Karpas-422 (cell line): ENCODE measurements around the gene C2CD5. TPM values are rescaled to one million over a fixed set of nuclear protein-coding genes. Genes with fewer than 3 reads are reported as not detected.

ENCODE experiments used
- DNase-seq: peaks from one replicate; pipeline ENCODE4 v3.0.0-alpha.2; 2015
- H2AFZ ChIP-seq: fragments of 200-600 bp; sonication (generic); 2 replicates; pipeline ENCODE4 v1.6.1; 2014; ENCODE audit warnings: antibody characterized with exemption, low read length, mixed read lengths
- H3K27ac ChIP-seq: fragments of 200-600 bp; sonication (generic); 2 replicates; pipeline ENCODE4 v1.5.1; 2014; ENCODE audit warnings: mild to moderate bottlenecking, low read length, moderate library complexity
- H3K27me3 ChIP-seq: fragments of 200-600 bp; sonication (generic); 2 replicates; pipeline ENCODE4 v1.6.1; 2014; ENCODE audit warnings: low read length, mixed read lengths
- H3K36me3 ChIP-seq: fragments of 200-600 bp; sonication (generic); 2 replicates; pipeline ENCODE4 v1.6.1; 2014; ENCODE audit warnings: low read length, mixed read lengths; ENCODE audit not compliant: insufficient read depth
- H3K4me1 ChIP-seq: fragments of 200-600 bp; sonication (generic); 2 replicates; pipeline ENCODE4 v1.6.1; 2014; ENCODE audit warnings: mild to moderate bottlenecking, low read length, mixed read lengths
- H3K4me2 ChIP-seq: fragments of 200-600 bp; sonication (generic); 2 replicates; pipeline ENCODE4 v1.6.1; 2014; ENCODE audit warnings: low read length, low read depth, mild to moderate bottlenecking; ENCODE audit not compliant: poor library complexity, severe bottlenecking
- H3K4me3 ChIP-seq: fragments of 200-600 bp; sonication (generic); 2 replicates; pipeline ENCODE4 v1.5.1; 2014; ENCODE audit warnings: mild to moderate bottlenecking, antibody characterized with exemption, low read length, mixed read lengths
- H3K79me2 ChIP-seq: fragments of 200-600 bp; sonication (generic); 2 replicates; pipeline ENCODE4 v1.6.1; 2014; ENCODE audit warnings: mild to moderate bottlenecking, low read length, mixed read lengths
- H3K9ac ChIP-seq: fragments of 200-600 bp; sonication (generic); 2 replicates; pipeline ENCODE4 v1.6.0; 2014; ENCODE audit warnings: low read length
- H3K9me2 ChIP-seq: fragments of 200-600 bp; sonication (generic), shearing (Covaris generic); replicated peaks from 2 replicates; pipeline ENCODE4 v1.6.0; 2014; ENCODE audit warnings: mild to moderate bottlenecking, low read length, moderate library complexity; ENCODE audit not compliant: insufficient read depth
- H3K9me3 ChIP-seq: fragments of 300-700, 200-600 bp; sonication (generic); 2 replicates; pipeline ENCODE4 v1.6.1; 2014; ENCODE audit warnings: low read length, mixed read lengths
- H4K20me1 ChIP-seq: fragments of 200-600 bp; sonication (generic); 2 replicates; pipeline ENCODE4 v1.6.1; 2014; ENCODE audit warnings: mild to moderate bottlenecking, antibody characterized with exemption, low read length, low read depth; ENCODE audit not compliant: insufficient read depth
- total RNA-seq: library from RNA; depleted of rRNA; stranded (reverse); fragments of >200 nt; shearing (Covaris generic); gene quantifications from 2 replicates; pipeline ENCODE4 v1.2.3, GENCODE V29; 2014; ENCODE audit warnings: low replicate concordance; rRNA removed

C2CD5 gene
- 26.6 and 71.8 TPM in 2 replicates for total RNA-seq

GRCh38 chr12:22544038-22544979, at the start of gene C2CD5:
Gene C2CD5, minus strand, starts transcription at chr12:22544542. Its CDS starts 392 bp downstream, at chr12:22544150.
- Histone ChIP-seq H3K4me2 (peak within 1 kb of the TSS; percentile 66), H3K4me3 (peak within 1 kb of the TSS; percentile 87), H3K4me1 (peaks cover 24% of the 10 kb centered on the region), H4K20me1 (no peaks in the 10 kb centered on the region), H3K9me2 (no peaks in the 10 kb centered on the region), H3K9me3 (no peaks in the 10 kb centered on the region), H3K36me3 (no peaks in the 10 kb centered on the region), H3K27me3 (no peaks in the 10 kb centered on the region), H3K27ac (peak within 1 kb of the TSS; percentile 74), H2AFZ (peak within 1 kb of the TSS; percentile 95), H3K79me2 (peaks cover 47% of the 10 kb centered on the region), H3K9ac (peak within 1 kb of the TSS; percentile 91)
- DNase-seq: peak; percentile 98

- Histone ChIP-seq H3K79me2 (no peaks in the 10 kb centered on the region), H2AFZ (no peak overlapping the region), H4K20me1 (no peaks in the 10 kb centered on the region), H3K36me3 (no peaks in the 10 kb centered on the region), H3K9me3 (no peaks in the 10 kb centered on the region), H3K4me2 (no peak overlapping the region), H3K4me3 (no peak overlapping the region), H3K9me2 (no peaks in the 10 kb centered on the region), H3K27ac (no peak overlapping the region), H3K4me1 (no peaks in the 10 kb centered on the region), H3K27me3 (no peaks in the 10 kb centered on the region), H3K9ac (no peak overlapping the region)
- DNase-seq: no peak
These were observed 49.5 kb upstream of the C2CD5 start for GRCh38 chr12:22593864-22594263.

- H3K9ac ChIP-seq: no peak overlapping the region
- H4K20me1 ChIP-seq: no peaks in the 10 kb centered on the region
- H3K36me3 ChIP-seq: no peaks in the 10 kb centered on the region
- no peak overlapping the region for H3K4me3 ChIP-seq
- no peaks in the 10 kb centered on the region for H3K9me2 ChIP-seq
- no peaks in the 10 kb centered on the region for H3K4me1 ChIP-seq
- H3K4me2 ChIP-seq: no peak overlapping the region
- no peaks in the 10 kb centered on the region for H3K79me2 ChIP-seq
- H3K27me3 ChIP-seq: no peaks in the 10 kb centered on the region
- no peak overlapping the region for H3K27ac ChIP-seq
- no peaks in the 10 kb centered on the region for H3K9me3 ChIP-seq
- DNase-seq: no peak
- no peak overlapping the region for H2AFZ ChIP-seq
These were observed 44.5 kb upstream of the C2CD5 start for GRCh38 chr12:22588817-22589216.

GRCh38 chr12:22578328-22578727, 34.0 kb upstream of the C2CD5 start:
- no peak overlapping the region for H3K27ac ChIP-seq
- H3K27me3 ChIP-seq: no peaks in the 10 kb centered on the region
- H3K9me2 ChIP-seq: no peaks in the 10 kb centered on the region
- DNase-seq: no peak
- no peaks in the 10 kb centered on the region for H3K4me1 ChIP-seq
- H3K9me3 ChIP-seq: no peaks in the 10 kb centered on the region
- H3K79me2 ChIP-seq: no peaks in the 10 kb centered on the region
- H3K9ac ChIP-seq: no peak overlapping the region
- H3K4me2 ChIP-seq: no peak overlapping the region
- H2AFZ ChIP-seq: no peak overlapping the region
- H4K20me1 ChIP-seq: no peaks in the 10 kb centered on the region
- H3K36me3 ChIP-seq: no peaks in the 10 kb centered on the region
- H3K4me3 ChIP-seq: no peak overlapping the region

- no peaks in the 10 kb centered on the region for H3K9me3 ChIP-seq
- no peaks in the 10 kb centered on the region for H3K4me1 ChIP-seq
- no peak overlapping the region for H2AFZ ChIP-seq
- no peaks in the 10 kb centered on the region for H3K9me2 ChIP-seq
- H3K4me2 ChIP-seq: no peak overlapping the region
- no peak overlapping the region for H3K27ac ChIP-seq
- H3K9ac ChIP-seq: no peak overlapping the region
- no peak for DNase-seq
- H3K36me3 ChIP-seq: no peaks in the 10 kb centered on the region
- no peaks in the 10 kb centered on the region for H3K79me2 ChIP-seq
- no peaks in the 10 kb centered on the region for H4K20me1 ChIP-seq
- H3K4me3 ChIP-seq: no peak overlapping the region
- H3K27me3 ChIP-seq: no peaks in the 10 kb centered on the region
These were observed 33.3 kb upstream of the C2CD5 start for GRCh38 chr12:22577667-22578066.

- H3K4me3 ChIP-seq: no peak overlapping the region
- DNase-seq: no peak
- H3K4me1 ChIP-seq: no peaks in the 10 kb centered on the region
- no peaks in the 10 kb centered on the region for H3K27me3 ChIP-seq
- H3K36me3 ChIP-seq: no peaks in the 10 kb centered on the region
- no peaks in the 10 kb centered on the region for H3K79me2 ChIP-seq
- H3K4me2 ChIP-seq: no peak overlapping the region
- H3K27ac ChIP-seq: no peak overlapping the region
- H3K9me3 ChIP-seq: no peaks in the 10 kb centered on the region
- no peaks in the 10 kb centered on the region for H4K20me1 ChIP-seq
- no peak overlapping the region for H2AFZ ChIP-seq
- H3K9ac ChIP-seq: no peak overlapping the region
- no peaks in the 10 kb centered on the region for H3K9me2 ChIP-seq
These were observed 32.1 kb upstream of the C2CD5 start for GRCh38 chr12:22576473-22576872.

GRCh38 chr12:22576065-22576464, 31.7 kb upstream of the C2CD5 start:
- H3K9me2 ChIP-seq: no peaks in the 10 kb centered on the region

GRCh38 chr12:22574921-22575320, 30.6 kb upstream of the C2CD5 start:
- Histone ChIP-seq H3K4me3 (no peak overlapping the region), H4K20me1 (no peaks in the 10 kb centered on the region), H3K79me2 (no peaks in the 10 kb centered on the region), H2AFZ (no peak overlapping the region), H3K9me3 (no peaks in the 10 kb centered on the region), H3K36me3 (no peaks in the 10 kb centered on the region), H3K4me1 (no peaks in the 10 kb centered on the region), H3K27me3 (no peaks in the 10 kb centered on the region), H3K27ac (no peak overlapping the region), H3K9me2 (no peaks in the 10 kb centered on the region), H3K9ac (no peak overlapping the region), H3K4me2 (no peak overlapping the region)
- no peak for DNase-seq

More at GRCh38 chr12:22576065-22576464, 31.7 kb upstream of the C2CD5 start:
- H3K27ac ChIP-seq: no peak overlapping the region
- H3K4me1 ChIP-seq: no peaks in the 10 kb centered on the region
- no peaks in the 10 kb centered on the region for H3K79me2 ChIP-seq
- H3K36me3 ChIP-seq: no peaks in the 10 kb centered on the region
- no peaks in the 10 kb centered on the region for H3K9me3 ChIP-seq
- H4K20me1 ChIP-seq: no peaks in the 10 kb centered on the region
- H2AFZ ChIP-seq: no peak overlapping the region
- H3K9ac ChIP-seq: no peak overlapping the region
- no peak overlapping the region for H3K4me3 ChIP-seq
- no peak overlapping the region for H3K4me2 ChIP-seq
- DNase-seq: no peak
- no peaks in the 10 kb centered on the region for H3K27me3 ChIP-seq
